Nephron progenitor cell (in vitro differentiated cells): Measurements from ENCODE around the gene EFNB2.
A peak's percentile ranks its signal among the peaks of the same experiment; 100 is the strongest.

Experiments
- DNase-seq: peaks from one replicate; pipeline ENCODE4 v3.0.0; 2021
- H3K27ac Mint-ChIP-seq: 2 replicates; pipeline ENCODE4 v1.8.0; 2021; ENCODE audit warnings: mild to moderate bottlenecking, moderate library complexity, mixed read lengths
- H3K27me3 Mint-ChIP-seq: 2 replicates; pipeline ENCODE4 v1.8.0; 2021; ENCODE audit warnings: mild to moderate bottlenecking, low read depth, mixed read lengths; ENCODE audit not compliant: poor library complexity
- H3K36me3 Mint-ChIP-seq: 2 replicates; pipeline ENCODE4 v1.8.0; 2021; ENCODE audit warnings: low read depth, mixed read lengths
- H3K4me1 Mint-ChIP-seq: 2 replicates; pipeline ENCODE4 v1.8.0; 2021; ENCODE audit warnings: mixed read lengths
- H3K4me3 Mint-ChIP-seq: 2 replicates; pipeline ENCODE4 v1.8.0; 2021; ENCODE audit warnings: mild to moderate bottlenecking, moderate library complexity, mixed read lengths
- H3K9me3 Mint-ChIP-seq: 2 replicates; pipeline ENCODE4 v1.8.0; 2021; ENCODE audit warnings: mild to moderate bottlenecking, moderate library complexity, mixed read lengths
- TF ChIP-seq, protein P1 (sequence below): fragments of 200-600 bp; sonication (generic); IDR thresholded peaks from 2 replicates; pipeline ENCODE4 v1.5.0; 2021; ENCODE audit warnings: antibody characterized with exemption

Gene EFNB2

GRCh38 chr13:106548064-106548696 is 12.7 kb upstream of the EFNB2 start:
- Mint-ChIP-seq H3K27me3 (no peaks in the 10 kb centered on the region), H3K36me3 (peaks cover 52% of the 10 kb centered on the region), H3K27ac (no peak overlapping the region), H3K4me3 (no peak overlapping the region), H3K4me1 (no peaks in the 10 kb centered on the region), H3K9me3 (no peaks in the 10 kb centered on the region)
- DNase-seq, result no peak
- TF ChIP-seq, protein P1, sequence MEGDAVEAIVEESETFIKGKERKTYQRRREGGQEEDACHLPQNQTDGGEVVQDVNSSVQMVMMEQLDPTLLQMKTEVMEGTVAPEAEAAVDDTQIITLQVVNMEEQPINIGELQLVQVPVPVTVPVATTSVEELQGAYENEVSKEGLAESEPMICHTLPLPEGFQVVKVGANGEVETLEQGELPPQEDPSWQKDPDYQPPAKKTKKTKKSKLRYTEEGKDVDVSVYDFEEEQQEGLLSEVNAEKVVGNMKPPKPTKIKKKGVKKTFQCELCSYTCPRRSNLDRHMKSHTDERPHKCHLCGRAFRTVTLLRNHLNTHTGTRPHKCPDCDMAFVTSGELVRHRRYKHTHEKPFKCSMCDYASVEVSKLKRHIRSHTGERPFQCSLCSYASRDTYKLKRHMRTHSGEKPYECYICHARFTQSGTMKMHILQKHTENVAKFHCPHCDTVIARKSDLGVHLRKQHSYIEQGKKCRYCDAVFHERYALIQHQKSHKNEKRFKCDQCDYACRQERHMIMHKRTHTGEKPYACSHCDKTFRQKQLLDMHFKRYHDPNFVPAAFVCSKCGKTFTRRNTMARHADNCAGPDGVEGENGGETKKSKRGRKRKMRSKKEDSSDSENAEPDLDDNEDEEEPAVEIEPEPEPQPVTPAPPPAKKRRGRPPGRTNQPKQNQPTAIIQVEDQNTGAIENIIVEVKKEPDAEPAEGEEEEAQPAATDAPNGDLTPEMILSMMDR, result no peak

DNA sequence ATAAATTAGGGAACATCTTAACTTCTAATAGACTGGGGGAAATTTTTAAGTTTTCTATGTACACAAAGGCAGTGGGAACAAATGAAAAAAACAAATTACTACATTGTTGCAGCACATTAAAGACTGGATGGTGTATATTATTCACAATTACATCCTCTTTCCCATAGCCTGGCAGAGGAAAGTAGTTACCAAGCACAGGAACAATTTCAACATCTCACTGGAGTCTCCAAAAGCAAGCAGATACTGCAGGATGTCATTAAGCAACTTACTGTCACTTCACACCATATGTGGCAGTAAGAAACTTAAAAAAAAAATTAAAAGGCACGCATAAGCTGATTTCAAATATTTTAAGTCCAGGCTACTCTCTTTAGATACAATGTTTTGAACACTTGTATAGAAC is 6.4 kb upstream of the EFNB2 start:
- Mint-ChIP-seq H3K36me3 (peaks cover 32% of the 10 kb centered on the region), H3K4me1 (peaks cover 2% of the 10 kb centered on the region), H3K9me3 (no peaks in the 10 kb centered on the region), H3K27me3 (no peaks in the 10 kb centered on the region), H3K27ac (no peak overlapping the region), H3K4me3 (no peak overlapping the region)
- TF ChIP-seq, protein P1, result no peak
- DNase-seq, result no peak

DNA sequence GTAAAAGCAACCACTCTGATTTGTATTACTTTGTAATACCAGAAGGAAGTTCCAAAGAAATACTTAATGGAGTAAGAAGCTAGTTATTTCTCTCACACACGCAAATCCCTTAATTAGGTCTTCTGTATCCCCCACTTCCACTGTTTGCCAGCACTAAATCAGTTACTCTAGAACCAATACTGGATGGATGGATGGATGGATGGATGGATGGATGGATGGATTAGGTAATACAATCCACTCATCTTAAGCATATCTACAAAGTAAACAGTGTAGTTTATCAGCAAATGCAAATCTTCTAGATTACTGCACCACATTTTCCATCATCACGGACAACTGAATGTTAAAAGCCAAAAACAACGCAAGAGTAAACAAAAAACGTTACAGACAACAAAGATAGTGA is 5.2 kb upstream of the EFNB2 start:
- H3K36me3 Mint-ChIP-seq, result peaks cover 32% of the 10 kb centered on the region
- TF ChIP-seq, protein P1, result no peak
- H3K4me3 Mint-ChIP-seq, result no peak overlapping the region
- no peak for DNase-seq
- no peaks in the 10 kb centered on the region for H3K27me3 Mint-ChIP-seq
- peaks cover 9% of the 10 kb centered on the region for H3K4me1 Mint-ChIP-seq
- H3K9me3 Mint-ChIP-seq, result no peaks in the 10 kb centered on the region
- H3K27ac Mint-ChIP-seq, result no peak overlapping the region

DNA sequence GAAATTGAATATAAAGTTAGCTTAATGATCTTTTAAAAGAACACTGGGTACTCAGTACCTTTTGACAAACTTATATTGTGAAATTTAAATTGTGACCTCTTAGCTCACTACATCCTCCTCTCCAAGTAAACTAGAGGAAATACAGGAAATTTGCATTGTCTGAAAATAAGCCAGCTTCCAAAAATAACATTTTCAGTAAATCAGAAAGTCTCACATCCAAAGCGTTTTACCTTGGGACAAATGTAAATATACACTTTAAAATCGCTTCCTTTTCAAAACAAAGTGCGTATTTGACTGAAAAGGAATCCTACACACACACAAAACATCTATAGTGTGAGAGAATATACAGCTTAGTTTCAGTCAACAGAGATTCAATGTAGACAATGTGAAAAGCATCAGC is 2.1 kb upstream of the EFNB2 start:
- H3K4me3 Mint-ChIP-seq, result no peak overlapping the region
- H3K27me3 Mint-ChIP-seq, result no peaks in the 10 kb centered on the region
- no peak for DNase-seq
- H3K27ac Mint-ChIP-seq, result no peak overlapping the region
- H3K36me3 Mint-ChIP-seq, result peaks cover 19% of the 10 kb centered on the region
- peaks cover 17% of the 10 kb centered on the region for H3K4me1 Mint-ChIP-seq
- H3K9me3 Mint-ChIP-seq, result no peaks in the 10 kb centered on the region
- TF ChIP-seq, protein P1, result no peak

GRCh38 chr13:106536244-106537034 is 977 bp upstream of the EFNB2 start:
- peaks cover 27% of the 10 kb centered on the region for H3K4me1 Mint-ChIP-seq
- peaks cover 12% of the 10 kb centered on the region for H3K36me3 Mint-ChIP-seq
- peak overlapping the region; percentile 84 for H3K27ac Mint-ChIP-seq
- peak overlapping the region; percentile 92 for H3K4me3 Mint-ChIP-seq
- no peaks in the 10 kb centered on the region for H3K9me3 Mint-ChIP-seq
- TF ChIP-seq, protein P1, result peak; percentile 97
- DNase-seq, result peak; percentile 99
- H3K27me3 Mint-ChIP-seq, result no peaks in the 10 kb centered on the region
